Parathyroid adenoma (tissue), 2 donors: ENCODE results near the gene SOCS1.
"Not testable (repeated sequence)": the region's sequence is repeated elsewhere in the genome, so short reads cannot be mapped to it uniquely, and the experiment has no call there.

Source experiments
- H2AFZ ChIP-seq: fragments of 300-600 bp; sonication (generic); one replicate; pipeline ENCODE4 v1.7.0; 2017; ENCODE audit warnings: antibody characterized with exemption, mild to moderate bottlenecking
- H3K27ac ChIP-seq: fragments of 300-600 bp; sonication (generic); one replicate; pipeline ENCODE4 v1.7.0; 2017
- H3K27me3 ChIP-seq: fragments of 300-600 bp; sonication (generic); one replicate; pipeline ENCODE4 v1.7.0; 2017; ENCODE audit warnings: low read length; ENCODE audit not compliant: control insufficient read depth, insufficient read depth
- H3K36me3 ChIP-seq: fragments of 300-600 bp; sonication (generic); one replicate; pipeline ENCODE4 v1.7.0; 2017; ENCODE audit warnings: low read length; ENCODE audit not compliant: control insufficient read depth, insufficient read depth
- H3K4me1 ChIP-seq: fragments of 300-600 bp; sonication (generic); one replicate; pipeline ENCODE4 v1.7.0; 2017; ENCODE audit warnings: control low read depth
- H3K4me2 ChIP-seq: fragments of 300-600 bp; sonication (generic); one replicate; pipeline ENCODE4 v1.7.0; 2017; ENCODE audit warnings: low read length
- H3K4me3 ChIP-seq: fragments of 300-600 bp; sonication (generic); one replicate; pipeline ENCODE4 v1.7.0; 2017; ENCODE audit warnings: low read depth, low read length
- H3K79me2 ChIP-seq: fragments of 300-600 bp; sonication (generic); one replicate; pipeline ENCODE4 v1.7.0; 2017; ENCODE audit warnings: control low read depth
- H3K9ac ChIP-seq: fragments of 300-600 bp; sonication (generic); one replicate; pipeline ENCODE4 v1.7.0; 2017; ENCODE audit warnings: mild to moderate bottlenecking
- H3K9me3 ChIP-seq: fragments of 300-600 bp; sonication (generic); one replicate; pipeline ENCODE4 v1.7.0; 2017; ENCODE audit warnings: low read length; ENCODE audit not compliant: control insufficient read depth
- CTCF ChIP-seq: fragments of 300-600 bp; sonication (generic); IDR thresholded peaks from one replicate; pipeline ENCODE4 v1.7.0; 2017; ENCODE audit warnings: antibody characterized with exemption, mild to moderate bottlenecking
- donor health status: primary hyperparathyroidism.

Gene SOCS1

DNA sequence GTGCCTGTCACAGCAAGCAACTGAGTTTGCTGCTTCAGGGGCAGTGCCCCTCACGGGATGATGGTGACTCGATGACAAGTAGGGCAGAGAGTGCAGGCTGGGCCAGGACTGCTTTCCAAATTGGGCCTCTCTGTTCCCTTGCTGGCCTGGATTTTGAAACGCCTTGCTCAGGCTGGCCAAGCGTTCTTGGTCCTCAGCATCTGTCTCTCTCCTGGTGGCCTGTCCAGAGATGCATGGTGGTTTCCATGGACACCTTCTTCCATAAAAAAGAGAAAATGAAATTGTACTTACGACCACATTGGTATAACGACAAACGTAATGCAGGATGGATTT, 44.5 kb upstream of the SOCS1 start:
- Histone ChIP-seq H3K9ac (no peak overlapping the region), H3K4me2 (no peak overlapping the region), H3K27me3 (no peaks in the 10 kb centered on the region), H3K4me3 (no peak overlapping the region), H3K27ac (no peak overlapping the region), H3K9me3 (no peaks in the 10 kb centered on the region), H3K4me1 (peaks cover 25% of the 10 kb centered on the region), H3K79me2 (no peaks in the 10 kb centered on the region), H2AFZ (no peak overlapping the region), H3K36me3 (no peaks in the 10 kb centered on the region)
- no peak for TF ChIP-seq CTCF

DNA sequence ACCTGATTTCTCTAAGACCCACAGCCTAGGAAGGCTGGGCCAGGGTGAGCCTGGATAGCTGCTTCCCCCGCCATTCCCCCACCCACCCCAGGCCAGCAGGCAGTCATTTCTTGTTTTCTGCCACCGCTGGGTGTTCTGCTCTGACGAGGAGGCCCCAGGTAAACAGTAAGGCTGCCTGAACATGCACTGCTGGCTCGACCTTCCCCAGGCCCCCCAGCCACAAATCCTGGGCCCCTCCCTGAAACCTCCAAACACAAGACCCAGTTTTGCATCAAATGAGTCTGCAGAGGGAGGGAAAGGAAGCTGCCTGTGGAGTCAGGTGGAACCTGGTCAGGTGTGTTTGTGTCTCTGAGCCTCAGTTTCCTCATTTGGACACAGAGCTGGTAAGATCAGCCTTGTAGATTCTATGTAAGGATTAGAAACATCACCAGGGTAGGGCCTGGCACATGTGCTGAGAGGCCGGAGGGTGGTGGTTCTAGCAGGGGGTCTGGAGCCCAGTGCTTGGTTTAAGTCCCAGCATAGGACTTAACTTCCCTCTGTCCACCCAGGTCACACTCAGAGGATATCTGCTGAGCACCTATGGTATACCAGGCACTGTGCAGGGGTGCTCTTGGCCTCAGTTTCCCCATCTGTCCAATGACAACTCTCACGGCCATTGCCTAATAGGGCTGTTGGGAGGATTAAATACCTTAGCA, 44.0 kb upstream of the SOCS1 start:
- no peak overlapping the region for H3K27ac ChIP-seq

DNA sequence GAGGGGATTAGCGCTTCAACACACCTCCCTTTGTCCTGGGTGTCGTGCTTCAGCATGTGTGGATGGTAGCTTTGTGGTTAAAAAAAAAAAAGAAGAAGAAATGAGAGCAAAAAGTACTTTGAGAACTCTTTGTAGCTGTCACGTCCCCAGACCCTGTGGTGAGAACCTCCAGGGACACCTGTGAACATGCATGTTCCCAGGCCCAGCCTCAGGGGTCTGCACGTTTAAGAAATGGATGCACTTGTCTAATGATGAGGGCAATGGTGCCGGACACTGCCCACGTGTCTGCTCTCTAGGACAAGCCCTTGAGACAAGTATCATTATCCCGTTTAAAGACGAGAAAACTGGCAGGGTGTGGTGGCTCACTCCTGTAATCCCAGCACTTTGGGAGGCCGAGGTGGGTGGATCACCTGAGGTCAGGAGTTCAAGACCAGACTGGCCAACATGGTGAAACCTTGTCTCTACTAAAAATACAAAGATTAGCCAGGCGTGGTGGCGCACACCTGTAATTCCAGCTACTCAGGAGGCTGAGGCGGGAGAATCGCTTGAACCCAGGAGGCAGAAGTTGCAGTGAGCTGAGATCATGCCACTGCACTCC, 43.0 kb upstream of the SOCS1 start:
- not testable (repeated sequence) for H3K9me3 ChIP-seq, H3K4me2 ChIP-seq, H3K27ac ChIP-seq, H3K36me3 ChIP-seq, H3K9ac ChIP-seq, H3K27me3 ChIP-seq, H2AFZ ChIP-seq, H3K4me3 ChIP-seq, H3K79me2 ChIP-seq
- peaks cover 25% of the 10 kb centered on the region for H3K4me1 ChIP-seq

More for the DNA sequence above, 44.0 kb upstream of the SOCS1 start:
- no peak for TF ChIP-seq CTCF
- H3K9me3 ChIP-seq: no peaks in the 10 kb centered on the region
- no peaks in the 10 kb centered on the region for H3K27me3 ChIP-seq
- peaks cover 25% of the 10 kb centered on the region for H3K4me1 ChIP-seq
- H2AFZ ChIP-seq: no peak overlapping the region
- H3K79me2 ChIP-seq: no peaks in the 10 kb centered on the region
- no peak overlapping the region for H3K4me3 ChIP-seq
- H3K4me2 ChIP-seq: no peak overlapping the region
- no peak overlapping the region for H3K9ac ChIP-seq
- H3K36me3 ChIP-seq: no peaks in the 10 kb centered on the region

DNA sequence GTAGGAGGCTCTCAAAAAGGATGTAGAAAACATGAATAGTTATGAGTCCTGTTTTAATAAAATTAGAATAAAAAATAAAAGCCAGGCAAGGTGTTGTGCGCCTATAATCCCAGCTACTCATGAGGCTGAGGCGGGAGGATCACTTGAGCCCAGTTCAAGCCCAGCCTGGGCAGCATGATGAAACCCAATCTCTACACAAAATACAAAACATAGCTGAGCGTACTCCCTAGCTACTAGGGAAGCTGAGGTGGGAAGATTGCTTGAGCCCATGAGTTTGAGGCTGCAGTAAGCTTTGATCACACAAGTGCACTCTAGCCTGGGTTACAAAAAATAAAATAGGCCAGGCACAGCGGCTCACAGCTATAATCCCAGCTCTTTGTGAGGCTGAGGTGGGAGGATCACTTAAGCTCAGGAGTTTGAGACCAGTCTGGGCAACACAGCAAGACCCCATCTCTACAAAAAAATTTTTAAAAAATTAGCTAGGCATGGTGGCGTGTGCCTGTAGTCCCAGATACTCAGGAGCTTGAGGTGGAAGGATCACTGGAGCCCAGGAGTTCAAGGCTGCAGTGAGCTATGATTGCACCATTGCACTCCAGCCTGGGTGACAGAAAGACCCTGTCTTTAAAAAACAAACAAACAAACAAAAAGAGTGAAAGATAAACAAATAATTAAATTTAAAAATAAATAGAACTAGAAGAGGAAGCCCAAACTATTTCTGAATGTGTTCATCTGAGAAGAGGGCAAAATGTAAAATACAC, 42.3 kb upstream of the SOCS1 start:
- TF ChIP-seq CTCF: no peak
- H3K4me1 ChIP-seq: peaks cover 18% of the 10 kb centered on the region
- H3K9ac ChIP-seq: no peak overlapping the region
- H3K9me3 ChIP-seq: no peaks in the 10 kb centered on the region
- H2AFZ ChIP-seq: peak overlapping the region; percentile 85
- H3K4me2 ChIP-seq: no peak overlapping the region
- no peaks in the 10 kb centered on the region for H3K79me2 ChIP-seq
- H3K4me3 ChIP-seq: no peak overlapping the region
- no peaks in the 10 kb centered on the region for H3K36me3 ChIP-seq
- no peaks in the 10 kb centered on the region for H3K27me3 ChIP-seq
- no peak overlapping the region for H3K27ac ChIP-seq

GRCh38 chr16:11297492-11298142, 41.6 kb upstream of the SOCS1 start:
- Histone ChIP-seq H3K36me3 (no peaks in the 10 kb centered on the region), H2AFZ (peak overlapping the region; percentile 85), H3K9ac (no peak overlapping the region), H3K4me3 (no peak overlapping the region), H3K79me2 (no peaks in the 10 kb centered on the region), H3K4me2 (peak overlapping the region; percentile 47), H3K4me1 (peaks cover 13% of the 10 kb centered on the region), H3K27me3 (no peaks in the 10 kb centered on the region), H3K9me3 (no peaks in the 10 kb centered on the region), H3K27ac (no peak overlapping the region)
- TF ChIP-seq CTCF: peak; percentile 11
